Cardiac muscle cell (in vitro differentiated cells and primary cell): ENCODE results near the gene RPL23. TPM values are rescaled to one million over a fixed set of nuclear protein-coding genes. Genes with fewer than 3 reads are reported as not detected.

Experiments used
- DNase-seq, 2 donors: peaks; one replicate each; pipeline versions ENCODE4 v3.0.0 to v3.0.0-alpha.2; 2010 to 2017; ENCODE audit warnings: low read depth in 1 of 2, low spot score in 1 of 2
- H3K27ac ChIP-seq: fragments of 200-600 bp; sonication (generic); 2 replicates; pipeline ENCODE4 v1.5.1; 2016
- H3K27me3 ChIP-seq: fragments of 200-600 bp; sonication (generic); 2 replicates; pipeline ENCODE4 v1.6.0; 2016; ENCODE audit warnings: control low read depth
- H3K36me3 ChIP-seq: fragments of 200-600 bp; sonication (generic); 2 replicates; pipeline ENCODE4 v1.5.1; 2016; ENCODE audit warnings: control low read depth
- H3K4me1 ChIP-seq: fragments of 200-600 bp; sonication (generic); 2 replicates; pipeline ENCODE4 v1.8.1; 2017; ENCODE audit warnings: low read depth, mild to moderate bottlenecking, mixed run types
- H3K4me3 ChIP-seq: fragments of 200-600 bp; sonication (generic); 2 replicates; pipeline ENCODE4 v1.5.1; 2016; ENCODE audit warnings: mild to moderate bottlenecking
- H3K9me3 ChIP-seq: fragments of 200-600 bp; sonication (generic); 2 replicates; pipeline ENCODE4 v1.5.1; 2017; ENCODE audit warnings: low read depth, mild to moderate bottlenecking, control low read depth
- polyA plus RNA-seq: library from polyadenylated mRNA; unstranded; fragments of >200 nt; fragmentation: Nextera tagmentation; extraction: Ambion mirVana; gene quantifications from 2 replicates; pipeline ENCODE4 v1.2.1, GENCODE V29; 2016
- total RNA-seq: library from RNA; depleted of rRNA; stranded (reverse); fragments of >200 nt; gene quantifications from 2 replicates; pipeline ENCODE4 v1.2.3, GENCODE V29; 2016
- TF ChIP-seq, protein P1 (sequence below): IDR thresholded peaks from 2 replicates; pipeline ENCODE4 v1.5.1; 2012; ENCODE audit warnings: low read depth, mild to moderate bottlenecking, low read length

Gene RPL23
- total and polyA plus RNA-seq, 2 experiments from 2014 or later = 567 to 2,692 TPM

DNA sequence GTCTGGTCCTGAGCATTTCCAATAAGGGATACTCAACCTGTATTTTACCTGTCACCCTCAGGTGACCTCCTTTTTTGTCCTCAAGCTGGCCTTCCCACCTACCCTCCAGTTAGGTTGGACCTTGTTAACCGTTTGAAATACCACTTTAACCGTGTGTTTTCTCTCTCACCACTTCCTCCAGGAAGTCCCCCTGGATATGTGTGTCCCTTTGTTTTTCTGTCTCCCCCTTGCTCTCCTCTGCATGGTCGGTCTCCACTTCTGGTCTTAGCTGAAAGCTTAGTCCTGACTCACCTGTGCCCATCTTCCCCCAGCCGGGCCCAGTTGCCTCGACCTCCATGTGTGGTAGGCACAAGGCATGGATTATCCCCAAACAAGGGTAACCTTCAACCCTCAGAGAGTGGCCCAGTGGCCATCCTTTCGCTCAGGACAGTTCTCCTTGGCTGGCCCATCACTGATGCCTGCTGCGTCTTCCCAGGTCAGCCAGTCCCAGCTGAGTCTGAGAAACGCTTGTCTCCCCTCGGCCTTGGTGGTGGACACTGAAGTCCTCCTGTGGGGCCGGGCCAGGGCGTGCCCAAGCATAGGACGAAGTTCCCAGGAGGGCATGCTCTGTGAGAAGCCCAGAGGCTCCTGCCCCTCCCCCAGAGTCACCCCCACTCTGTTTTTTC is 36.4 kb upstream of the RPL23 start:
- TF ChIP-seq, protein P1, sequence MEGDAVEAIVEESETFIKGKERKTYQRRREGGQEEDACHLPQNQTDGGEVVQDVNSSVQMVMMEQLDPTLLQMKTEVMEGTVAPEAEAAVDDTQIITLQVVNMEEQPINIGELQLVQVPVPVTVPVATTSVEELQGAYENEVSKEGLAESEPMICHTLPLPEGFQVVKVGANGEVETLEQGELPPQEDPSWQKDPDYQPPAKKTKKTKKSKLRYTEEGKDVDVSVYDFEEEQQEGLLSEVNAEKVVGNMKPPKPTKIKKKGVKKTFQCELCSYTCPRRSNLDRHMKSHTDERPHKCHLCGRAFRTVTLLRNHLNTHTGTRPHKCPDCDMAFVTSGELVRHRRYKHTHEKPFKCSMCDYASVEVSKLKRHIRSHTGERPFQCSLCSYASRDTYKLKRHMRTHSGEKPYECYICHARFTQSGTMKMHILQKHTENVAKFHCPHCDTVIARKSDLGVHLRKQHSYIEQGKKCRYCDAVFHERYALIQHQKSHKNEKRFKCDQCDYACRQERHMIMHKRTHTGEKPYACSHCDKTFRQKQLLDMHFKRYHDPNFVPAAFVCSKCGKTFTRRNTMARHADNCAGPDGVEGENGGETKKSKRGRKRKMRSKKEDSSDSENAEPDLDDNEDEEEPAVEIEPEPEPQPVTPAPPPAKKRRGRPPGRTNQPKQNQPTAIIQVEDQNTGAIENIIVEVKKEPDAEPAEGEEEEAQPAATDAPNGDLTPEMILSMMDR = no peak
- Histone ChIP-seq H3K27me3 (no peaks in the 10 kb centered on the region), H3K27ac (no peak overlapping the region), H3K36me3 (peaks cover 7% of the 10 kb centered on the region), H3K9me3 (no peaks in the 10 kb centered on the region), H3K4me1 (peaks cover 12% of the 10 kb centered on the region), H3K4me3 (no peak overlapping the region)
- no peak for DNase-seq

DNA sequence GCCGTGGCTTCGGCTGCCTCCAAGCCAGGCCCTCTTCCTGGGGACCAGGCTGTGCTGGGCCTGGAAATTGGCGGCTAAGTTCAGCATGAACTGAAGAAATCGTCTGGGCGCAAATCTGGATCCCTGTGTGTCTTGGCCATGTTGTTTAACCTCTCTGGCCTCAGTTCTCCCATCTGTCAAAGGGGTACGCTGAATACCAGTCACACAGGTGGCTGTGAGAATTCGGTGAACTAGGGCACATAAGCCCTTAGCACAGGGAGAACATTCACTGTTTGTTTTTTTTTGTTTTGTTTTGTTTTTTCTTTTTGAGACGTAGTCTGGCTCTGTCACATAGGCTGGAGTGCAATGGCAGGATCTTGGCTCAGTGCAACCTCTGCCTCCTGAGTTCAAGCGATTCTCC is 35.3 kb upstream of the RPL23 start:
- no peaks in the 10 kb centered on the region for H3K9me3 ChIP-seq
- H3K4me3 ChIP-seq = no peak overlapping the region
- no peaks in the 10 kb centered on the region for H3K27me3 ChIP-seq
- H3K27ac ChIP-seq = no peak overlapping the region
- peaks cover 7% of the 10 kb centered on the region for H3K36me3 ChIP-seq
- peaks cover 15% of the 10 kb centered on the region for H3K4me1 ChIP-seq
- DNase-seq = no peak
- TF ChIP-seq, protein P1 = no peak

DNA sequence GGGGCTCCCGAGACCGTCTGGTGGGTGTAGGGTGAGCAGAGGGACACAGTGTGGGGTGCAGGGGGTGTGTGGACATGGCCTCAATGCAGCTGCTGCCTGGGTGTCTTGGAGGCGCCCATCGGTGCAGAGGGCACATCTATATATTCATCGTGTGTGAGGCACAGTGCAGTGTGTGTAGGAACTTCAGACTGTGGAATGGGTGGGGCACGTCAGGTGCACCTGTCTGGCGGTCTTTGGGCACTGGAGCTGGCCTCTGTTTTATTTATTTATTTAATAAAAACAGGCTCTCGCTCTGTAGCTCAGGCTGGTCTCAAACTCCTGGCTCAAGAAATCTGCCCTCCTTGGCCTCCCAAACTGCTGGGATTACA is 33.1 kb upstream of the RPL23 start:
- no peak for DNase-seq
- peaks cover 7% of the 10 kb centered on the region for H3K36me3 ChIP-seq
- TF ChIP-seq, protein P1 = no peak
- H3K27me3 ChIP-seq = no peaks in the 10 kb centered on the region
- H3K4me1 ChIP-seq = peaks cover 31% of the 10 kb centered on the region
- peak overlapping the region; percentile 60 for H3K27ac ChIP-seq
- H3K4me3 ChIP-seq = no peak overlapping the region
- no peaks in the 10 kb centered on the region for H3K9me3 ChIP-seq

DNA sequence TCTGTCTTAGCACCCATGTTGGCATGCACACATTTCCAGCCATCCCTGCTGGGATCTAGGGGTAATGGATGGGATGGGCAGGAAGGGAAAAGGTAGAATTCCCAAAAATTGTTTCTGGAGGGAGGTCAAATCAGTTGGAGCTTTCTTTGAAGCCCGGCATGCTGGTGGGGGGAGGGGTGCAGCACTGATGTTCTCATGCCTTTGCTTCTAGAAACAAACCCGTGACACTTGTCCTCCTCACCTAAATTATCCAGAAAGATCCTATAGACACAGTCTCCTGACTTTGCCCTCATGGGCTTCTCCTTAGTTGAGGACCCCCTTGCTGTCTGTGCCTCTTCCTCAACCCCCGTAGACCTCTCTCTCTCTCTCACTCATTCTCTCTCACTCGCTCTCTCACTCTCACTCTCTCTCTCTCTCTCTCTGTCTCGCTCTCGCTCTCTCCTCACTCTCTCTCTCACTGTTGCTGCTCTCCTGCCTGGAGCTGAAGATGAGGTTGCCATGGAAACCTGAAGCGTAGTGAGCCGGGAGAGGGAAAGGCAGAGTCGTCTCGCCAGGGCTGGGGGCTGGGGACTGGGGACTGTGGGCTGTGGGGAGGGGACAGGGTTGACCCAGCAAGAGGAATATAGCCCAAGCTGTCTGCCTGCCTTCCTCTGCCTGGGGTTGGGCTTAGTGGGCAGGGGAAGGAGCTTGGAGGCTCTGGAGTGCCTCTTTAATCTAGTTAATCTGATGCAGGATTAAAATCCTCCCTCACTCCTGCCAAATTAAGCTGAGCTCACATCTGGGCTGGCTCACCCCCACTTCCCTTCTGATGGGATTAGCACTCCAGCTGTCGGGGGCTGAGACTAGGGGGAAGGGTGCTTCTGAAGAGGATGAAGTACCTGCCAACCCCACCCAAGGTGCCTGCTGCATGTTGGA is 32.5 kb upstream of the RPL23 start:
- peak; percentile 46 to 71 for DNase-seq
- no peak overlapping the region for H3K4me3 ChIP-seq
- peak overlapping the region; percentile 56 for H3K27ac ChIP-seq
- H3K36me3 ChIP-seq = peaks cover 2% of the 10 kb centered on the region
- no peaks in the 10 kb centered on the region for H3K9me3 ChIP-seq
- H3K4me1 ChIP-seq = peaks cover 32% of the 10 kb centered on the region
- H3K27me3 ChIP-seq = no peaks in the 10 kb centered on the region
- TF ChIP-seq, protein P1 = no peak

DNA sequence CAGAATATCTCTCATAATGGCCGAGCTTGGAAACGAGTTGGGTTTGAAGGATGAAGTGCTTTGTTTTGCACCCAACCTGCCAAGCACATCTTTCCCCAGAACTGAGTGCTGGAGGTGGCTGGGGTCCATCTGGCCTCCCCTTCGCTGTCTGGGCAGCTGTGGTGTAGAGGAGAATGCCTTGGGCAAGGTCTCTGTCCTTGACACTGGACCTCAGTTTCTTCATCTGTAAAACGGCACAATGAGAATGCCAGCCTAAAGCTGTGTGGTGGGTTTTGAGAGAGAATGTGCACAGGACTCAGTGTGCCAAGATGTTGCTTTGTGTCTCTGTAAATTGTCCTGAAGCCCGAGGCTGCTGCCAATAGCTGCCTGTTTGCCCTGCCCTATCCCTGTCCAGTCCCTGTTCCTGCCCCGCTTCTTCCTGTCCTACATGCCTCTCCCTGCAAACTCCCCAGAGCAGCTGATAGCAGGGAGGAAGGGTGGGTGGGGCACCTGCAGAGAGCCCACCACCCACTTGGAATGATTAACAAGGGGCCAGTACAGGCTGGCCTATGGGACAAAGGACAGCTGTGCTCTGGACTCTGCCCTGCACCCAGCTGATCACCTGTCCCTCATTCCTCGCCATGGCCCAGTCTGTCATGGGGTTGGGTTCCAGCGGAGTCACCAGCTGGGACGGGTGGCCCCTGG is 31.7 kb upstream of the RPL23 start:
- Histone ChIP-seq H3K4me1 (peaks cover 37% of the 10 kb centered on the region), H3K4me3 (no peak overlapping the region), H3K9me3 (no peaks in the 10 kb centered on the region), H3K36me3 (no peaks in the 10 kb centered on the region), H3K27ac (peak overlapping the region; percentile 38), H3K27me3 (no peaks in the 10 kb centered on the region)
- TF ChIP-seq, protein P1 = no peak
- no peak for DNase-seq
